GM18868 (cell line): ENCODE measurements around the gene PROKR2.

Source experiments
- ATAC-seq: cut with Tn5 transposase; IDR thresholded peaks from one replicate; pipeline ENCODE4 v1.9.1; 2021; ENCODE audit warnings: mild to moderate bottlenecking, moderate library complexity; ENCODE audit not compliant: unreplicated experiment

The PROKR2 gene

GRCh38 chr20:5316188-5317158 is at the start of gene PROKR2:
Gene PROKR2 (minus strand): TSS chr20:5316954. CDS start chr20:5314369, 2,585 bp downstream.
- no peak for ATAC-seq

- ATAC-seq = no peak
Measured at GRCh38 chr20:5364997-5365597, 48.3 kb upstream of the PROKR2 start.

GRCh38 chr20:5364136-5364821 is 47.5 kb upstream of the PROKR2 start:
- no peak for ATAC-seq

GRCh38 chr20:5362771-5363170 is 46.0 kb upstream of the PROKR2 start:
- ATAC-seq = no peak

GRCh38 chr20:5361176-5361575 is 44.4 kb upstream of the PROKR2 start:
- ATAC-seq = no peak

GRCh38 chr20:5357946-5358345 is 41.2 kb upstream of the PROKR2 start:
- ATAC-seq = no peak

- ATAC-seq = no peak
Measured at GRCh38 chr20:5356941-5357340, 40.2 kb upstream of the PROKR2 start.

- no peak for ATAC-seq
Measured at GRCh38 chr20:5354901-5355300, 38.1 kb upstream of the PROKR2 start.

- no peak for ATAC-seq
Measured at GRCh38 chr20:5353624-5354496, 37.1 kb upstream of the PROKR2 start.

- no peak for ATAC-seq
Measured at GRCh38 chr20:5349448-5349847, 32.7 kb upstream of the PROKR2 start.

- ATAC-seq = no peak
Measured at GRCh38 chr20:5342021-5342420, 25.3 kb upstream of the PROKR2 start.

- no peak for ATAC-seq
Measured at GRCh38 chr20:5331340-5331739, 14.6 kb upstream of the PROKR2 start.

- no peak for ATAC-seq
Measured at GRCh38 chr20:5328268-5328667, 11.5 kb upstream of the PROKR2 start.

- no peak for ATAC-seq
Measured at GRCh38 chr20:5327356-5327755, 10.6 kb upstream of the PROKR2 start.

- no peak for ATAC-seq
Measured at GRCh38 chr20:5315807-5316187, 957 bp downstream of the PROKR2 start.

- no peak for ATAC-seq
Measured at GRCh38 chr20:5313916-5314315, 2.8 kb downstream of the PROKR2 start.

GRCh38 chr20:5312518-5312917 is 4.2 kb downstream of the PROKR2 start:
- ATAC-seq = no peak

GRCh38 chr20:5309971-5310370 is 6.8 kb downstream of the PROKR2 start:
- no peak for ATAC-seq

- ATAC-seq = no peak
Measured at GRCh38 chr20:5298811-5299210, 17.9 kb downstream of the PROKR2 start.

GRCh38 chr20:5297280-5298004 is 19.3 kb downstream of the PROKR2 start:
- no peak for ATAC-seq
